ENCODE measurements around the gene DOCK3. TPM values are rescaled to one million over a fixed set of nuclear protein-coding genes. Genes with fewer than 3 reads are reported as not detected.
A peak's percentile ranks its signal among the peaks of the same experiment; 100 is the strongest.

DOCK3 gene
- total and polyA plus RNA-seq, 9 donors: 0.04 to 0.71 (median 0.27) TPM; not detected in 1

DNA sequence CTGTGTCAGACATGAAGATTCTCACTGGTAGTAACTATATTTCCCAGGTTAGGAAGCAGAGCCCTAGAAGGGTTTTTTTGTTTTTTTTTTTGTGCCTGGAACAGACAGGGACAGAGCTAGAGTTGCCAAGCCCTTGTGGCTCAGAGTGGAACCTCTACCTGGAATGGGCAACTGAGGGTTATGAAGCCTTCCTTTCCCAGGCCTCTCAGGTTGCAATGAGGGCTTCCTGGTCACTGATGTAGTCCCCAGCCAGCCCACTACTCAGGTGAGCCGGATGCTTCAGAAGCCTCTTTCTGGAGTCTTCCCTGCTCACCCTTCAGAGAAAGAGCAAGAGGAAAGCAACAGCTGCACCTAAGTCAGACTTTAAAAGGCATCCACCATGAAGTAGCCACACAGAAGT is 661.5 kb downstream of the DOCK3 start:
- H3K4me3 ChIP-seq: no peak overlapping the region
- H3K27ac ChIP-seq: no peak overlapping the region
- peaks cover 4% of the 10 kb centered on the region for H3K4me1 ChIP-seq (ENCODE audit: insufficient read depth)
- H3K36me3 ChIP-seq: no peaks in the 10 kb centered on the region
- 65 to 71% (median 69%) methylated on average over 1 of the region's 1 CpG for WGBS, 3 donors
- TF ChIP-seq, protein P1, sequence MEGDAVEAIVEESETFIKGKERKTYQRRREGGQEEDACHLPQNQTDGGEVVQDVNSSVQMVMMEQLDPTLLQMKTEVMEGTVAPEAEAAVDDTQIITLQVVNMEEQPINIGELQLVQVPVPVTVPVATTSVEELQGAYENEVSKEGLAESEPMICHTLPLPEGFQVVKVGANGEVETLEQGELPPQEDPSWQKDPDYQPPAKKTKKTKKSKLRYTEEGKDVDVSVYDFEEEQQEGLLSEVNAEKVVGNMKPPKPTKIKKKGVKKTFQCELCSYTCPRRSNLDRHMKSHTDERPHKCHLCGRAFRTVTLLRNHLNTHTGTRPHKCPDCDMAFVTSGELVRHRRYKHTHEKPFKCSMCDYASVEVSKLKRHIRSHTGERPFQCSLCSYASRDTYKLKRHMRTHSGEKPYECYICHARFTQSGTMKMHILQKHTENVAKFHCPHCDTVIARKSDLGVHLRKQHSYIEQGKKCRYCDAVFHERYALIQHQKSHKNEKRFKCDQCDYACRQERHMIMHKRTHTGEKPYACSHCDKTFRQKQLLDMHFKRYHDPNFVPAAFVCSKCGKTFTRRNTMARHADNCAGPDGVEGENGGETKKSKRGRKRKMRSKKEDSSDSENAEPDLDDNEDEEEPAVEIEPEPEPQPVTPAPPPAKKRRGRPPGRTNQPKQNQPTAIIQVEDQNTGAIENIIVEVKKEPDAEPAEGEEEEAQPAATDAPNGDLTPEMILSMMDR (IDR thresholded peaks at IDR 0.05): no peak
- TF ChIP-seq POLR2A (IDR thresholded peaks at IDR 0.05): no peak
- TF ChIP-seq EP300 (IDR thresholded peaks at IDR 0.05): no peak
- no peaks in the 10 kb centered on the region for H3K27me3 ChIP-seq
- H3K9me3 ChIP-seq: no peaks in the 10 kb centered on the region
- intact Hi-C loops (cut with DNase I): no loop called here
- DNase-seq: no peak

DNA sequence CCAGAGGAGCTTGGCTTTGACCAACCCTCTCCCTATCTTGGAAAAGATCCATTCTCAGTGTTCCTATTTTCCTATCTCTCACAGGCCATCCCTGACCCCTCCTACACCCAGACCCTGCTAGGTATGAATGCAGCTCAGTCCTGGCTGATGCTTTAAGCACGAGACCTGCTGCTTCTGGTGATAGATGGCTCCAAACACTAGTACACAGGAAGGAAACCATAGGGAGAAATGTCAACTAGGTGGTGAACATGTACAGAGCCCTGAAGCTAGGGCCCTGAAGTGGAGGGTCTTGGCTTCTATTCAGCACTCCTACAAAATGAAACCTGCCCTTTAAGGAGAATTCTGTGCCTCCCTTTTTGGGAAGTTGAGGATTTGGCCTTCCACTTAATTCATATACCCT is 662.9 kb downstream of the DOCK3 start:
- intact Hi-C loops (cut with DNase I): no loop called here
- no peaks in the 10 kb centered on the region for H3K36me3 ChIP-seq
- TF ChIP-seq POLR2A (IDR thresholded peaks at IDR 0.05) (no peak), EP300 (IDR thresholded peaks at IDR 0.05) (no peak)
- TF ChIP-seq, protein P1 (IDR thresholded peaks at IDR 0.05): no peak
- no peaks in the 10 kb centered on the region for H3K27me3 ChIP-seq
- no peaks in the 10 kb centered on the region for H3K9me3 ChIP-seq
- H3K4me3 ChIP-seq: no peak overlapping the region
- WGBS, 3 donors: 76 to 96% (median 92%) methylated on average over 1 of the region's 1 CpG
- no peak overlapping the region for H3K27ac ChIP-seq
- DNase-seq: no peak
- H3K4me1 ChIP-seq (ENCODE audit: insufficient read depth): peaks cover 4% of the 10 kb centered on the region

GRCh38 chr3:51338632-51339031 is 663.9 kb downstream of the DOCK3 start:
- DNase-seq: no peak
- TF ChIP-seq, protein P1 (IDR thresholded peaks at IDR 0.05): no peak
- no peak for TF ChIP-seq POLR2A (IDR thresholded peaks at IDR 0.05)
- TF ChIP-seq EP300 (IDR thresholded peaks at IDR 0.05): no peak
- 73 to 85% (median 80%) methylated on average over 3 of the region's 3 CpGs for WGBS, 3 donors
- Histone ChIP-seq H3K4me1 (ENCODE audit: insufficient read depth) (peaks cover 4% of the 10 kb centered on the region), H3K27ac (no peak overlapping the region), H3K36me3 (no peaks in the 10 kb centered on the region), H3K9me3 (no peaks in the 10 kb centered on the region), H3K4me3 (no peak overlapping the region), H3K27me3 (no peaks in the 10 kb centered on the region)
- intact Hi-C loops (cut with DNase I): no loop called here

DNA sequence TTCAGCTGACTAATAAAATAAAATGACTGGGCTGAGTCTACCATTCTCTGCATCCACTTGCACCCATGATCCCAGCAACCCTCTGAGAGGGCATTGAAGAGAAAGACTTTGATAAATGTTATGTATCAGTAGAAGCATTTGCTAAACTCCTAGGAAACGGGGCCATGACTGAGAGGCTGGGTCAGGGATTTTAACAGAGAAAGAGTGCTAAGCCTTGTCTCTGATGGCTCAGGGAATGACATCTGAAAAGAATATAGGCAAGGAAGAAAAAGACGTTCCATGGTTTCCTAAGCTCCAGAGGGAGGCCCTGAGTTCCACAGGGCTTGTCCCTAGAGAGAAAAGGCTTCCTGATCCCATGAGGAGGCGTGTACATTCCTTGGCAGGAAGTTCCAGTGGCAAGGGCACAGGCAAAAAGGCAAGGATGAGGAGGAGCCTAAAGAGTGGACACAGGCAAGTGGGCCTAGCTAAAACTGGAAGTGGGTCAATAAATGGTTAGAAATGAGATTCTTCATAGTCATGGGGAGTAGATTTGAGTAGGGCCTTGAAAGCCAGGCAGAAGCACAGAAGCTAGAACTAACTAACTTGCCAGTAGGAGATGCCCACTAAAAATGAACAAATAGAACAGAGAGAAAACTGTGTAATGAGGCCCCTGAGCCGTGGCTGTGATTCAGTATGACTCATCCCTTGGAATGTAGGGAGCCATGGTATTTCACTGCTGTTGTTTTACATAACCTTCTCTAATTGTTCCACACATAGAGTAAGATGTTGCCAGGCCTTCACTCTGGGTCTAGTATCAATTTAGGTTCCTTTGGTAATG is 665.5 kb downstream of the DOCK3 start:
- Histone ChIP-seq H3K9me3 (no peaks in the 10 kb centered on the region), H3K36me3 (no peaks in the 10 kb centered on the region), H3K27ac (no peak overlapping the region), H3K27me3 (no peaks in the 10 kb centered on the region), H3K4me1 (ENCODE audit: insufficient read depth) (peaks cover 4% of the 10 kb centered on the region), H3K4me3 (no peak overlapping the region)
- TF ChIP-seq POLR2A (IDR thresholded peaks at IDR 0.05): no peak
- no peak for TF ChIP-seq EP300 (IDR thresholded peaks at IDR 0.05)
- TF ChIP-seq, protein P1 (IDR thresholded peaks at IDR 0.05): no peak
- DNase-seq: peak in 3 of 5 donors; percentile 13 to 20 (median 20)
- WGBS, 3 donors: 31 to 43% (median 35%) methylated on average over 4 of the region's 4 CpGs
- intact Hi-C loops (cut with DNase I): no loop called here

Measured in ovary (tissue), 9 donors.